ENCODE results near the gene GPR141. TPM values are rescaled to one million over a fixed set of nuclear protein-coding genes. Genes with fewer than 3 reads are reported as not detected.

Gene GPR141
- total and polyA plus RNA-seq, 2 of the 13 experiments (the other 11 are each of a cell fraction or from before 2014, with no cell fraction given), result not detected

- TF ChIP-seq, protein P1, sequence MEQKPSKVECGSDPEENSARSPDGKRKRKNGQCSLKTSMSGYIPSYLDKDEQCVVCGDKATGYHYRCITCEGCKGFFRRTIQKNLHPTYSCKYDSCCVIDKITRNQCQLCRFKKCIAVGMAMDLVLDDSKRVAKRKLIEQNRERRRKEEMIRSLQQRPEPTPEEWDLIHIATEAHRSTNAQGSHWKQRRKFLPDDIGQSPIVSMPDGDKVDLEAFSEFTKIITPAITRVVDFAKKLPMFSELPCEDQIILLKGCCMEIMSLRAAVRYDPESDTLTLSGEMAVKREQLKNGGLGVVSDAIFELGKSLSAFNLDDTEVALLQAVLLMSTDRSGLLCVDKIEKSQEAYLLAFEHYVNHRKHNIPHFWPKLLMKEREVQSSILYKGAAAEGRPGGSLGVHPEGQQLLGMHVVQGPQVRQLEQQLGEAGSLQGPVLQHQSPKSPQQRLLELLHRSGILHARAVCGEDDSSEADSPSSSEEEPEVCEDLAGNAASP (CRISPR knock-in tag; IDR thresholded peaks at IDR 0.05; ENCODE audit: borderline replicate concordance), result no peak
- no peak for TF ChIP-seq SMAD1 (CRISPR knock-in tag; IDR thresholded peaks at IDR 0.05; ENCODE audit: borderline replicate concordance, low read depth)
- TF ChIP-seq ZNF776 (CRISPR knock-in tag; IDR thresholded peaks at IDR 0.05), result no peak
- TF ChIP-seq NKX3-1 (CRISPR knock-in tag; IDR thresholded peaks at IDR 0.05), result no peak
- TF ChIP-seq HNRNPK (IDR thresholded peaks at IDR 0.05; ENCODE audit: low read depth, low read length, poor library complexity, severe bottlenecking), result no peak
- no peak for TF ChIP-seq HNF4A (CRISPR knock-in tag; IDR thresholded peaks at IDR 0.05)
- TF ChIP-seq, protein P2, sequence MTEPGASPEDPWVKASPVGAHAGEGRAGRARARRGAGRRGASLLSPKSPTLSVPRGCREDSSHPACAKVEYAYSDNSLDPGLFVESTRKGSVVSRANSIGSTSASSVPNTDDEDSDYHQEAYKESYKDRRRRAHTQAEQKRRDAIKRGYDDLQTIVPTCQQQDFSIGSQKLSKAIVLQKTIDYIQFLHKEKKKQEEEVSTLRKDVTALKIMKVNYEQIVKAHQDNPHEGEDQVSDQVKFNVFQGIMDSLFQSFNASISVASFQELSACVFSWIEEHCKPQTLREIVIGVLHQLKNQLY (CRISPR knock-in tag; IDR thresholded peaks at IDR 0.05), result no peak
- no peak for TF ChIP-seq NR2F6 (IDR thresholded peaks at IDR 0.05)
- no peak for TF ChIP-seq NR2F6 (CRISPR knock-in tag; IDR thresholded peaks at IDR 0.05)
- no peak for TF ChIP-seq MXD3 (CRISPR knock-in tag; IDR thresholded peaks at IDR 0.05)
Measured at GRCh38 chr7:37684927-37685326, 1.4 kb downstream of the GPR141 start (continued).

DNA sequence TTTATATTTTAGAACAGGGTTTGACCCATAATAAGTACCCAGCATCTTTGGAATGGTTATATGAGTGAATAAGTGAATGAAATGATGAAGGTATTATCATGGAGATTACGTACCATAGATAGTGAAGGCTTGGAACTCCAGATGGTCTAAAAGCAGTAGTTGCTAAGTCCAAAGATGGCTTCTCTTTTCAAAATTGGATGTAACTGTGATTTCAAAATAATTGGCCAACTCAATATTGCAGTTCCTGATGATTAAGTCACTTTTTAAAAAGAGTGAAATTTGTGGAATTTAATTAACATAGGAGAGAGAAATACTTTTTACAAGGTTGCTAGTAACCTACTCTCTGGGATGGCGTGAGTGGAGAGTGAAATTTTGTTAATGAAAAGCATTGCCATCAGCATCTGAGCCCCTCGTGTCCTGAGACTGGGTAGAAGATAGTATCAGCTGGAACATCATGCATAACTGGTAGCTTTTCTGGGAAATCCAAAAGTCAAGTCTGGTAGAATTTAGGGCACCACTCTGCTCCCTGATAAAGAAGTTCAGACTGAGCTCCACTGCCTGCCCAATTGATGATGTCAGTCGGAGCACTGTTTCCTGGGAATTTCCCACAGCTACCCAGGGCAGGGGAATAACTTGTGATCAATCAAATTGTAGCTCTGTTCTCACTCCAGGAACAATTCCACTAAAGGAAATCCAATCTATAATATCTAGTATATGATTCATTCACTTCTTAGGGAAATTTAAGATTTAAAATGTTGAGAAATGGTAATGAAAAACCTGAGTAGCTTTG, 3.2 kb downstream of the GPR141 start:
- CTCF ChIA-PET (ENCODE audit: low intra/inter-chr PET ratio, low total read pairs), result no interaction called here
- no peak overlapping the region for H3K27ac ChIP-seq (ENCODE audit: extremely low read length, insufficient read depth, low read length)
- no TSS peak for BruUV-seq (replicated peaks)

More for the DNA sequence above, 3.2 kb downstream of the GPR141 start:
- Histone ChIP-seq H2AFZ (ENCODE audit: low read length) (no peak overlapping the region), H3K9me3 (ENCODE audit: low read length) (no peaks in the 10 kb centered on the region), H3K4me3 (replicated peaks in 1 of 3; ENCODE audit: insufficient read depth in 1 of 3, low read depth in 2 of 3, low read length in 3 of 3) (no peak overlapping the region), H3K36me3 (replicated peaks in 1 of 2; ENCODE audit: control insufficient read depth in 1 of 2, insufficient read depth in 2 of 2, low read length in 2 of 2) (no peaks in the 10 kb centered on the region), H3K4me1 (ENCODE audit: insufficient read depth, low read length) (no peaks in the 10 kb centered on the region), H3K27me3 (ENCODE audit: control insufficient read depth in 1 of 2, insufficient read depth in 2 of 2, low read length in 2 of 2) (no peaks in the 10 kb centered on the region), H3K79me2 (ENCODE audit: insufficient read depth, low read length) (no peaks in the 10 kb centered on the region), H3K4me2 (ENCODE audit: low read depth, low read length) (no peak overlapping the region), H4K20me1 (ENCODE audit: insufficient read depth, low read length) (no peaks in the 10 kb centered on the region), H3K9ac (ENCODE audit: insufficient read depth, low read depth, low read length) (no peak overlapping the region)
- in situ Hi-C loops (cut with HindIII; ENCODE audit: extremely low pct_ligation_motif_present, low pct_unique_long_range_greater_than_20kb) (no loop called here), intact Hi-C loops (cut with micrococcal nuclease; ENCODE audit: unreplicated experiment) (no loop called here)
- POLR2A ChIA-PET, result no interaction called here
- FAIRE-seq (no peak), DNase-seq (ENCODE audit: low spot score) (no peak), ATAC-seq (no peak)
- TF ChIP-seq ZFAT (CRISPR knock-in tag; conservative IDR thresholded peaks at IDR 0.05) (no peak), CBX5 (CRISPR knock-in tag; IDR thresholded peaks at IDR 0.05; ENCODE audit: borderline replicate concordance) (no peak), NFE2L1 (CRISPR knock-in tag; IDR thresholded peaks at IDR 0.05; ENCODE audit: borderline replicate concordance) (no peak)
- WGBS (ENCODE audit: low lambda C conversion rate), result 2% methylated on average over 4 of the region's 4 CpGs
